Activated naive CD4-positive, alpha-beta T cell treated with anti-CD3 and anti-CD28 coated beads, Interleukin-2, amount 50 U/mL, for 72 hours (primary cell): ENCODE results near the gene NAPB. TPM values are rescaled to one million over a fixed set of nuclear protein-coding genes. Genes with fewer than 3 reads are reported as not detected.

Source experiments
- ATAC-seq, 2 donors: fragments of 150-1000 bp; cut with Tn5 transposase; 2 replicates each; pipeline ENCODE4 v1.10.0; 2021; ENCODE audit warnings: mild to moderate bottlenecking in 2 of 2, moderate library complexity in 2 of 2
- DNase-seq, 2 donors: peaks; one replicate each; pipeline ENCODE4 v3.0.0; 2021 to 2022; ENCODE audit warnings: low spot score in 2 of 2
- H3K27ac Mint-ChIP-seq, 2 donors: one replicate each; pipeline ENCODE4 v1.8.0; 2022; ENCODE audit warnings: mild to moderate bottlenecking in 2 of 2, mixed read lengths in 2 of 2
- H3K36me3 Mint-ChIP-seq, 2 donors: one replicate each; pipeline ENCODE4 v1.8.0; 2022; ENCODE audit warnings: mixed read lengths in 2 of 2
- H3K9me3 Mint-ChIP-seq, 2 donors: one replicate each; pipeline ENCODE4 v1.8.0; 2022; ENCODE audit warnings: mixed read lengths in 2 of 2
- total RNA-seq, 2 donors: library from RNA; stranded (reverse); gene quantifications; one replicate each; pipeline ENCODE4 v1.2.3, GENCODE V29; 2022

NAPB gene
- total RNA-seq, 2 donors from 2014 or later = 10.1 to 16.2 TPM

- no peak overlapping the region for H3K27ac Mint-ChIP-seq
- H3K36me3 Mint-ChIP-seq = peaks cover 16 to 30% of the 10 kb centered on the region in 2 donors
- no peak for ATAC-seq
- no peaks in the 10 kb centered on the region for H3K9me3 Mint-ChIP-seq
- no peak for DNase-seq
Measured at GRCh38 chr20:23391707-23392310, 29.5 kb downstream of the NAPB start.

- no peak for DNase-seq
- Mint-ChIP-seq H3K27ac (no peak overlapping the region), H3K9me3 (no peaks in the 10 kb centered on the region), H3K36me3 (peaks cover 19 to 32% of the 10 kb centered on the region in 2 donors)
- ATAC-seq = no peak
Measured at GRCh38 chr20:23390091-23390774, 31.1 kb downstream of the NAPB start.

GRCh38 chr20:23387118-23387443 lies 34.2 kb downstream of the NAPB start:
- Mint-ChIP-seq H3K9me3 (peaks cover 0 to 6% of the 10 kb centered on the region in 2 donors), H3K36me3 (peaks cover 18 to 26% of the 10 kb centered on the region in 2 donors), H3K27ac (no peak overlapping the region)
- no peak for ATAC-seq
- DNase-seq = no peak

- Mint-ChIP-seq H3K27ac (peak overlapping the region in 1 of 2 donors; percentile 0), H3K9me3 (peaks cover 0 to 6% of the 10 kb centered on the region in 2 donors), H3K36me3 (peaks cover 18 to 27% of the 10 kb centered on the region in 2 donors)
- ATAC-seq (no peak), DNase-seq (no peak)
Measured at GRCh38 chr20:23386304-23387117, 34.8 kb downstream of the NAPB start.

- Mint-ChIP-seq H3K36me3 (peaks cover 9 to 34% of the 10 kb centered on the region in 2 donors), H3K27ac (peak overlapping the region in 1 of 2 donors; percentile 17), H3K9me3 (peaks cover 0 to 6% of the 10 kb centered on the region in 2 donors)
- ATAC-seq (no peak), DNase-seq (no peak)
Measured at GRCh38 chr20:23381876-23382275, 39.4 kb downstream of the NAPB start.

GRCh38 chr20:23379772-23380171 lies 41.5 kb downstream of the NAPB start:
- Mint-ChIP-seq H3K9me3 (peaks cover 0 to 10% of the 10 kb centered on the region in 2 donors), H3K27ac (no peak overlapping the region), H3K36me3 (peaks cover 17 to 47% of the 10 kb centered on the region in 2 donors)
- ATAC-seq (no peak), DNase-seq (no peak)

- Mint-ChIP-seq H3K36me3 (peaks cover 13 to 25% of the 10 kb centered on the region in 2 donors), H3K9me3 (peaks cover 0 to 4% of the 10 kb centered on the region in 2 donors), H3K27ac (no peak overlapping the region)
- DNase-seq = no peak
- peak in 1 of 2 donors; percentile 26 for ATAC-seq
Measured at GRCh38 chr20:23375827-23376226, 45.5 kb downstream of the NAPB start.

- DNase-seq (no peak), ATAC-seq (no peak)
- Mint-ChIP-seq H3K27ac (no peak overlapping the region), H3K36me3 (peaks cover 16 to 25% of the 10 kb centered on the region in 2 donors), H3K9me3 (peaks cover 0 to 4% of the 10 kb centered on the region in 2 donors)
Measured at GRCh38 chr20:23374441-23374840, 46.8 kb downstream of the NAPB start.

GRCh38 chr20:23371496-23371895 lies 49.8 kb downstream of the NAPB start:
- no peak for ATAC-seq
- peaks cover 0 to 4% of the 10 kb centered on the region in 2 donors for H3K9me3 Mint-ChIP-seq
- H3K27ac Mint-ChIP-seq = peak overlapping the region in 1 of 2 donors; percentile 44
- DNase-seq = no peak
- peaks cover 12 to 14% of the 10 kb centered on the region in 2 donors for H3K36me3 Mint-ChIP-seq

GRCh38 chr20:23370873-23371272 lies 50.4 kb downstream of the NAPB start:
- Mint-ChIP-seq H3K27ac (no peak overlapping the region), H3K9me3 (peaks cover 0 to 3% of the 10 kb centered on the region in 2 donors), H3K36me3 (peaks cover 10 to 11% of the 10 kb centered on the region in 2 donors)
- DNase-seq (no peak), ATAC-seq (no peak)

- ATAC-seq (no peak), DNase-seq (no peak)
- Mint-ChIP-seq H3K36me3 (peaks cover 6 to 8% of the 10 kb centered on the region in 2 donors), H3K27ac (no peak overlapping the region), H3K9me3 (no peaks in the 10 kb centered on the region)
Measured at GRCh38 chr20:23370274-23370673, 51.0 kb downstream of the NAPB start.

GRCh38 chr20:23369072-23369823 lies 52.0 kb downstream of the NAPB start:
- ATAC-seq (no peak), DNase-seq (no peak)
- no peaks in the 10 kb centered on the region for H3K9me3 Mint-ChIP-seq
- H3K27ac Mint-ChIP-seq = peak overlapping the region in 1 of 2 donors; percentile 60
- H3K36me3 Mint-ChIP-seq = peaks cover 16 to 17% of the 10 kb centered on the region in 2 donors

- H3K27ac Mint-ChIP-seq = peak overlapping the region in 1 of 2 donors; percentile 60
- peaks cover 18 to 19% of the 10 kb centered on the region in 2 donors for H3K36me3 Mint-ChIP-seq
Measured at GRCh38 chr20:23368316-23369071, 52.8 kb downstream of the NAPB start.

GRCh38 chr20:23367770-23368169 lies 53.5 kb downstream of the NAPB start:
- peaks cover 18 to 26% of the 10 kb centered on the region in 2 donors for H3K36me3 Mint-ChIP-seq
- DNase-seq (no peak), ATAC-seq (peak; percentile 64 to 69)
- H3K9me3 Mint-ChIP-seq = no peaks in the 10 kb centered on the region
- H3K27ac Mint-ChIP-seq = no peak overlapping the region

More at GRCh38 chr20:23368316-23369071, 52.8 kb downstream of the NAPB start:
- DNase-seq (no peak), ATAC-seq (no peak)
- no peaks in the 10 kb centered on the region for H3K9me3 Mint-ChIP-seq

- ATAC-seq = peak in 1 of 2 donors; percentile 2
- H3K9me3 Mint-ChIP-seq = no peaks in the 10 kb centered on the region
- H3K27ac Mint-ChIP-seq = peak overlapping the region; percentile 59 to 97
- H3K36me3 Mint-ChIP-seq = peaks cover 18 to 32% of the 10 kb centered on the region in 2 donors
- DNase-seq = no peak
Measured at GRCh38 chr20:23366384-23366783, 54.9 kb downstream of the NAPB start.
